ENCODE measurements around the gene TNIP2. TPM values are rescaled to one million over a fixed set of nuclear protein-coding genes. Genes with fewer than 3 reads are reported as not detected.

Gene TNIP2
- total and polyA plus RNA-seq, 2 of the 13 experiments (the other 11 are each of a cell fraction or from before 2014, with no cell fraction given) = 25.6 to 38.0 TPM

DNA sequence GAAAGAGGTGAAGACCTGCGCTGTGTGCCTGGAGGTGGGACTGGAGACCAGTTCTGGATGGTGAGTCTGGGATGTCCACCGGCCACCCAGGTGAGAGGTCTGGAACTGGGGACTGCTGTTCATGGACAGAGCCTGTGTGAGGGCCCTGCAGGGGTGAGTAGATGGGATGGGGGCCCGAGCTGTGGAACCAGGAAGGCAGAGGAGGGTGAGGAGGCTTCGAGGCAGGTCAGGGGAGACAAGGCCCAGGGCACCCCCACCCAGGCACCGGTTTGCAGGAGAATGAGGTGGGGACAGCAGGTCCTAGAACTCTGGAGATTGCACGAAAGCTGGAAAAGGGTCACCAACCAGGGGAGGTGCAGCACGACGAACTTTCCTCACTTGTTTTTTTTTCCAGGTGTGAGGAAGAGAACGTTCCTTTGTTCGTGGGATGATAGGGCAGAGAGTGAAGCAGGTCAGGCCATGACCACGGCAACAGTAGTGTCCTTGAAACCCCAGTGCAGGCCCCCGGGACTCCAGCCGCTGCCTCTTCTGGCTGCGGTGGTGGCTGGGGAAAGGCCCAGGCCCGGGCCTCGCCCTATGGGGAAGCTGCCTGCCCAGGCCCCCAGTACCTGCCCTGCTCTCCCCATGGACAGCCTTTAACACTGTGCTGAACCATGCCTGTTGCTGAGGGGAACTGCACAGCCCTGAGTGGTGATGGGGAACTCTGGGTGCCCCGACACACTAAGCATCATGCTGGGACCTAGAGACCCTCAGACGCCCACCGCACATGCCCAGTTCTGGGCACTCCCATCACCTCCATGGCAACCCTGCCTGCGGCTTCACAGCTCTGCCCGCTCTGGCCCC, 22.9 kb downstream of the TNIP2 start (continued):
- TF ChIP-seq ZNF281 (CRISPR knock-in tag; IDR thresholded peaks at IDR 0.05; ENCODE audit: borderline replicate concordance) (no peak), NONO (IDR thresholded peaks at IDR 0.05) (no peak), NONO (CRISPR knock-in tag; conservative IDR thresholded peaks at IDR 0.05) (peak; percentile 48; the same call in 1 of the 2 replicates), ZNF850 (CRISPR knock-in tag; conservative IDR thresholded peaks at IDR 0.05) (no peak), ZNF430 (CRISPR knock-in tag; IDR thresholded peaks at IDR 0.05) (no peak), KMT2B (CRISPR knock-in tag; IDR thresholded peaks at IDR 0.05) (no peak), E2F1 (CRISPR knock-in tag; IDR thresholded peaks at IDR 0.05) (no peak), ZFP82 (CRISPR knock-in tag; IDR thresholded peaks at IDR 0.05; ENCODE audit: borderline replicate concordance) (no peak), NR2F1 (CRISPR knock-in tag; IDR thresholded peaks at IDR 0.05) (no peak), HOXA9 (CRISPR knock-in tag; IDR thresholded peaks at IDR 0.05; ENCODE audit: borderline replicate concordance) (no peak), FOSL2 (CRISPR knock-in tag; IDR thresholded peaks at IDR 0.05) (0 out of 2 replicates have a peak, but pooled peaks have one; percentile 12), ZNF274 (CRISPR knock-in tag; IDR thresholded peaks at IDR 0.05) (no peak), ZNF703 (CRISPR knock-in tag; IDR thresholded peaks at IDR 0.05; ENCODE audit: borderline replicate concordance) (no peak), RFX3 (CRISPR knock-in tag; IDR thresholded peaks at IDR 0.05) (no peak), ZNF10 (CRISPR knock-in tag; IDR thresholded peaks at IDR 0.05; ENCODE audit: borderline replicate concordance, low read depth) (no peak), SP2 (CRISPR knock-in tag; IDR thresholded peaks at IDR 0.05) (no peak), PPARG (CRISPR knock-in tag; conservative IDR thresholded peaks at IDR 0.05) (0 out of 2 replicates have a peak, but pooled peaks have one; percentile 21), ZNF574 (CRISPR knock-in tag; IDR thresholded peaks at IDR 0.05) (0 out of 2 replicates have a peak, but pooled peaks have one; percentile 34), ARNT2 (CRISPR knock-in tag; IDR thresholded peaks at IDR 0.05; ENCODE audit: low read depth) (no peak), ELF3 (CRISPR knock-in tag; IDR thresholded peaks at IDR 0.05) (peak; percentile 48; the same call in 1 of the 2 replicates), TAF1 (CRISPR knock-in tag; IDR thresholded peaks at IDR 0.05) (no peak), HOXA3 (CRISPR knock-in tag; IDR thresholded peaks at IDR 0.05) (peak; percentile 46), GTF2F1 (IDR thresholded peaks at IDR 0.05; ENCODE audit: low read length) (no peak)
